22Rv1 (cell line): ENCODE results near the gene PWP2.
"Not testable (repeated sequence)": the region's sequence is repeated elsewhere in the genome, so short reads cannot be mapped to it uniquely, and the experiment has no call there.

ENCODE experiments used
- CTCF ChIP-seq: fragments of 450-650 bp; IDR thresholded peaks from 2 replicates; pipeline ENCODE4 v1.5.1; 2017; ENCODE audit warnings: mild to moderate bottlenecking
- ZFX ChIP-seq: fragments of 450-650 bp; IDR thresholded peaks from 2 replicates; pipeline ENCODE4 v1.6.1; 2017; ENCODE audit warnings: antibody characterized with exemption, borderline replicate concordance

- not testable (repeated sequence) for TF ChIP-seq CTCF, ZFX
Observed at GRCh38 chr21:44144784-44145602, 37.8 kb downstream of the PWP2 start.
